BJ (cell line): ENCODE measurements around the gene RHAG. TPM values are rescaled to one million over a fixed set of nuclear protein-coding genes. Genes with fewer than 3 reads are reported as not detected.

Source experiments
- CTCF ChIA-PET: fragments of 350-600 bp; formaldehyde crosslinking; extraction: SDS; loops from one replicate; lab custom pipeline; 2021; ENCODE audit warnings: antibody characterized with exemption, inconsistent platforms; lab: Yijun Ruan, JAX
- POLR2A ChIA-PET: fragments of 300-600 bp; sonication (Branson Sonifier 250); formaldehyde crosslinking; extraction: SDS; loops from one replicate; lab custom pipeline; 2021; ENCODE audit warnings: antibody characterized with exemption; lab: Charles Lee
- DNase-seq: peaks from one replicate; pipeline ENCODE4 v3.0.0-alpha.2; 2011; ENCODE audit warnings: low read depth
- H3K27me3 ChIP-seq: 2 replicates; pipeline ENCODE4 v1.6.0; 2011; ENCODE audit warnings: low read length; ENCODE audit not compliant: control insufficient read depth, insufficient read depth
- H3K36me3 ChIP-seq: 2 replicates; pipeline ENCODE4 v1.5.1; 2011; ENCODE audit warnings: low read length; ENCODE audit not compliant: control insufficient read depth, insufficient read depth
- H3K4me3 ChIP-seq: 2 replicates; pipeline ENCODE4 v1.5.1; 2011; ENCODE audit warnings: low read depth, mild to moderate bottlenecking, control low read depth, low read length
- CTCF ChIP-seq: IDR thresholded peaks from 2 replicates; pipeline ENCODE4 v1.5.1; 2011; ENCODE audit warnings: low read depth, mild to moderate bottlenecking, control low read depth, inconsistent platforms, low read length, moderate library complexity; ENCODE audit not compliant: insufficient read depth
- polyA plus RNA-seq: library from polyadenylated mRNA; depleted of rRNA; stranded (reverse); fragments of >200 nt; gene quantifications from 2 replicates; pipeline ENCODE4 v1.2.3, GENCODE V29; 2011

RHAG gene
- polyA plus RNA-seq, 1 experiment, result not detected

- ChIA-PET CTCF (no interaction called here), POLR2A (no interaction called here)
- Histone ChIP-seq H3K27me3 (no peaks in the 10 kb centered on the region), H3K36me3 (no peaks in the 10 kb centered on the region), H3K4me3 (no peak overlapping the region)
- no peak for DNase-seq
- TF ChIP-seq CTCF, result no peak
These were observed 494 bp downstream of the RHAG start for GRCh38 chr6:49635978-49636712.

GRCh38 chr6:49635480-49635879 lies 1.2 kb downstream of the RHAG start:
- CTCF ChIA-PET, result no interaction called here
- DNase-seq, result no peak
- H3K36me3 ChIP-seq, result no peaks in the 10 kb centered on the region
- no peaks in the 10 kb centered on the region for H3K27me3 ChIP-seq
- POLR2A ChIA-PET, result no interaction called here
- TF ChIP-seq CTCF, result no peak
- H3K4me3 ChIP-seq, result no peak overlapping the region

GRCh38 chr6:49634836-49635218 lies 1.8 kb downstream of the RHAG start:
- no peak for DNase-seq
- Histone ChIP-seq H3K4me3 (no peak overlapping the region), H3K27me3 (no peaks in the 10 kb centered on the region), H3K36me3 (no peaks in the 10 kb centered on the region)
- TF ChIP-seq CTCF, result no peak
- CTCF ChIA-PET, result no interaction called here
- POLR2A ChIA-PET, result no interaction called here

GRCh38 chr6:49634092-49634835 lies 2.4 kb downstream of the RHAG start:
- TF ChIP-seq CTCF, result no peak
- DNase-seq, result no peak
- ChIA-PET CTCF (no interaction called here), POLR2A (no interaction called here)
- Histone ChIP-seq H3K36me3 (no peaks in the 10 kb centered on the region), H3K4me3 (no peak overlapping the region), H3K27me3 (no peaks in the 10 kb centered on the region)

GRCh38 chr6:49633541-49633940 lies 3.1 kb downstream of the RHAG start:
- Histone ChIP-seq H3K4me3 (no peak overlapping the region), H3K27me3 (no peaks in the 10 kb centered on the region), H3K36me3 (no peaks in the 10 kb centered on the region)
- TF ChIP-seq CTCF, result no peak
- ChIA-PET POLR2A (no interaction called here), CTCF (no interaction called here)
- DNase-seq, result no peak
